ENCODE data around the gene DRAXIN. TPM values are rescaled to one million over a fixed set of nuclear protein-coding genes. Genes with fewer than 3 reads are reported as not detected.

DRAXIN gene
- total RNA-seq, 1 experiment from 2014 or later = 0.05 TPM

DNA sequence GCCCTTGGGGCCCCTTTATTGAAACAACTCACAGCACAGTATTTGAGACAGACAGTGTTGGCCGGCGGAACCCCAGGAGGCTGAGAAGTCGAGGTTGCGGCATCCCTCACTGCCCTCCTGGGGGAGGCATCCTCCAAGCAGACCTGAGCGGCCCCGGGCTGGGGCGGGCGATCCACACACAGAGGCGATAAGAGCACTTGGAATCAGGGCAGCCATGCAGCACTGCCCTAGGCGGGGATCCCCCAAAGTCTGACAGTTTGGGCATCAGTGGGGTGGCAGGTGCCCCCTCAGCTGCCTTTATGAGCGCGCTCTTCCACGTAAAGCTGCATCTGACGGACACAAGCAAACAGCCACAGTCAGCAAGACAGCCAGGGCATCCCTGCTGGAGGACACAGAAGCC lies 17.0 kb upstream of the DRAXIN start:
- TF ChIP-seq, protein P1, sequence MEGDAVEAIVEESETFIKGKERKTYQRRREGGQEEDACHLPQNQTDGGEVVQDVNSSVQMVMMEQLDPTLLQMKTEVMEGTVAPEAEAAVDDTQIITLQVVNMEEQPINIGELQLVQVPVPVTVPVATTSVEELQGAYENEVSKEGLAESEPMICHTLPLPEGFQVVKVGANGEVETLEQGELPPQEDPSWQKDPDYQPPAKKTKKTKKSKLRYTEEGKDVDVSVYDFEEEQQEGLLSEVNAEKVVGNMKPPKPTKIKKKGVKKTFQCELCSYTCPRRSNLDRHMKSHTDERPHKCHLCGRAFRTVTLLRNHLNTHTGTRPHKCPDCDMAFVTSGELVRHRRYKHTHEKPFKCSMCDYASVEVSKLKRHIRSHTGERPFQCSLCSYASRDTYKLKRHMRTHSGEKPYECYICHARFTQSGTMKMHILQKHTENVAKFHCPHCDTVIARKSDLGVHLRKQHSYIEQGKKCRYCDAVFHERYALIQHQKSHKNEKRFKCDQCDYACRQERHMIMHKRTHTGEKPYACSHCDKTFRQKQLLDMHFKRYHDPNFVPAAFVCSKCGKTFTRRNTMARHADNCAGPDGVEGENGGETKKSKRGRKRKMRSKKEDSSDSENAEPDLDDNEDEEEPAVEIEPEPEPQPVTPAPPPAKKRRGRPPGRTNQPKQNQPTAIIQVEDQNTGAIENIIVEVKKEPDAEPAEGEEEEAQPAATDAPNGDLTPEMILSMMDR (IDR thresholded peaks at IDR 0.05; ENCODE audit: insufficient read depth in 1 of 2, low read depth in 1 of 2, low read length in 1 of 2, severe bottlenecking in 1 of 2, unreplicated experiment in 1 of 2) = no peak
- intact Hi-C loops (cut with micrococcal nuclease; ENCODE audit: unreplicated experiment) = no loop called here
- ChIA-PET POLR2A (no interaction called here), CTCF (no interaction called here)
- Mint-ChIP-seq H3K4me3 (ENCODE audit: unreplicated experiment) (no peak overlapping the region), H3K27ac (ENCODE audit: unreplicated experiment) (no peak overlapping the region), H3K27me3 (ENCODE audit: insufficient read depth, unreplicated experiment) (no peaks in the 10 kb centered on the region), H3K36me3 (ENCODE audit: insufficient read depth, unreplicated experiment) (peaks cover 15% of the 10 kb centered on the region), H3K4me1 (ENCODE audit: low read depth, unreplicated experiment) (no peaks in the 10 kb centered on the region), H3K9me3 (ENCODE audit: unreplicated experiment) (no peaks in the 10 kb centered on the region)
- no peak overlapping the region for H3K4me3 ChIP-seq (ENCODE audit: low read depth, low read length)
- H3K27me3 ChIP-seq (replicated peaks; ENCODE audit: control insufficient read depth, insufficient read depth, low read length) = no peaks in the 10 kb centered on the region
- no peaks in the 10 kb centered on the region for H3K9me3 ChIP-seq
- BruUV-seq (replicated peaks) = no TSS peak
- DNase-seq = no peak
- H3K4me1 ChIP-seq = peaks cover 18% of the 10 kb centered on the region
- H3K36me3 ChIP-seq (ENCODE audit: control insufficient read depth, insufficient read depth, low read length) = peaks cover 1% of the 10 kb centered on the region; the same call in 1 of the 2 replicates

DNA sequence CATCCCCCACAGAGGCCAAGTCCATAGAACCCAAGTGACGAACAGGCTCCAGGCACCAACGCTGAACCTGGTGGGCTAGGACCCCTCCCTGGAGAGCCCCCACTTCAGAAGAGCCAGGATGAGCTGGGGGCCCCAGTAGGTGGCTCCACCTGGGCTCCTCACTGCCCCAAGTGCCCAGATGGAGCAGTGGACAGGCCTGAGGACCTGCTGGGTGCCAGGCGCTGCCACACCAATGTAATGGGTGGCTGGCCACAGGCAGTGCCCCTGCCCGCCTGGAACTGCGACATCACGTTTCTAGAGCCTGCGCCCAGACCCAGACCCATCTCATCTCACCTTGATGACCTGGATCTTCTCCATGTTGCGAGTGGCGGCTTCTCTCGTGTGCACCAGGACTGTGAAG lies 16.2 kb upstream of the DRAXIN start:
- intact Hi-C loops (cut with micrococcal nuclease; ENCODE audit: unreplicated experiment) = no loop called here
- H3K27me3 Mint-ChIP-seq (ENCODE audit: insufficient read depth, unreplicated experiment) = no peaks in the 10 kb centered on the region
- peaks cover 15% of the 10 kb centered on the region for H3K36me3 Mint-ChIP-seq (ENCODE audit: insufficient read depth, unreplicated experiment)
- no peak overlapping the region for H3K27ac Mint-ChIP-seq (ENCODE audit: unreplicated experiment)
- H3K27me3 ChIP-seq (replicated peaks; ENCODE audit: control insufficient read depth, insufficient read depth, low read length) = no peaks in the 10 kb centered on the region
- H3K4me3 Mint-ChIP-seq (ENCODE audit: unreplicated experiment) = no peak overlapping the region
- BruUV-seq (replicated peaks) = no TSS peak
- TF ChIP-seq, protein P1 (IDR thresholded peaks at IDR 0.05; ENCODE audit: insufficient read depth in 1 of 2, low read depth in 1 of 2, low read length in 1 of 2, severe bottlenecking in 1 of 2, unreplicated experiment in 1 of 2) = no peak
- peaks cover 18% of the 10 kb centered on the region for H3K4me1 ChIP-seq
- CTCF ChIA-PET = interaction anchor here (0.6 kb wide), 1 partner anchor 10 kb away, joined by 5 read pairs; no protein-coding TSS in a partner anchor
- POLR2A ChIA-PET = no interaction called here
- no peak for DNase-seq
- H3K9me3 Mint-ChIP-seq (ENCODE audit: unreplicated experiment) = no peaks in the 10 kb centered on the region
- H3K36me3 ChIP-seq (ENCODE audit: control insufficient read depth, insufficient read depth, low read length) = peaks cover 1% of the 10 kb centered on the region; the same call in 1 of the 2 replicates
- H3K9me3 ChIP-seq = no peaks in the 10 kb centered on the region
- no peak overlapping the region for H3K4me3 ChIP-seq (ENCODE audit: low read depth, low read length)
- H3K4me1 Mint-ChIP-seq (ENCODE audit: low read depth, unreplicated experiment) = no peaks in the 10 kb centered on the region

DNA sequence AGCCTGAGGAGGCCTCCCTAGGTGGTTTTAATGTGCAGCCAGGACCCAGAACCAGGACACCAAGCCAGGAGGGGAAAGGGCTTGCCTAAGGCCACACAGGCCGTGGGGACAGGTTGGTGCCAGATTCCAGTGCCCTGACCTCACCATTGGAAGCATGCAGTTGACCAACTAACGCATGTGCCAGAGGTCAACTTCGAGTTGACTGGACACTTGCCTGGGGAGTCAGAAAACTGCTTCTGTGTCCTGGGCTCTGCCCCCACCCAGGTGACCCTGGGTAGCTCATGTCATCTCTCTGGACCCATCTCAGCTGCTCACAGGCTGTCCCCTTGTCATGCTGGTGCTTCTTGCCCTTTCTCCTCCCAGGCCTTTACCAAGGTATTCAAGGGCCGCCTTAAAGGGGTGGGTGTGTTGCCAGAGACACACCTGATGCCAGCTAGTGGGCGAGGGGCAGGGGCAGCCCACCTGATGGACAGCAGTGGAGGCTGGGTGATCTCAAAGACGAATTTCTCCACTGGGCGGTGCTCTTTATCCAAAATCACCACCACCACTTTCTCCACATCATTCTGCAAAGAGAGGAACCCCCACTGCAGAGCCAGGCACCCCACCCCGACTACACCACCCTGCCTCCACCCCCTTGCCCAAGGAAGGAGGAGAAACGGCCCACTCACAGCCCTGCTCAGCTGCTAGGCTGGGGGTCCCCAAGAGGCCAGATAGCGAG lies 15.0 kb upstream of the DRAXIN start:
- H3K4me1 ChIP-seq = peaks cover 10% of the 10 kb centered on the region
- Mint-ChIP-seq H3K36me3 (ENCODE audit: insufficient read depth, unreplicated experiment) (peaks cover 19% of the 10 kb centered on the region), H3K4me3 (ENCODE audit: unreplicated experiment) (no peak overlapping the region), H3K27me3 (ENCODE audit: insufficient read depth, unreplicated experiment) (no peaks in the 10 kb centered on the region), H3K4me1 (ENCODE audit: low read depth, unreplicated experiment) (no peaks in the 10 kb centered on the region), H3K27ac (ENCODE audit: unreplicated experiment) (no peak overlapping the region), H3K9me3 (ENCODE audit: unreplicated experiment) (no peaks in the 10 kb centered on the region)
- peaks cover 1% of the 10 kb centered on the region; the same call in 1 of the 2 replicates for H3K36me3 ChIP-seq (ENCODE audit: control insufficient read depth, insufficient read depth, low read length)
- no peak for DNase-seq
- H3K27me3 ChIP-seq (replicated peaks; ENCODE audit: control insufficient read depth, insufficient read depth, low read length) = no peaks in the 10 kb centered on the region
- BruUV-seq (replicated peaks) = no TSS peak
- H3K9me3 ChIP-seq = no peaks in the 10 kb centered on the region
- ChIA-PET POLR2A (no interaction called here), CTCF (interaction anchor here (0.6 kb wide), 1 partner anchor 638 kb away, joined by 5 read pairs; no protein-coding TSS in a partner anchor)
- TF ChIP-seq, protein P1 (IDR thresholded peaks at IDR 0.05; ENCODE audit: insufficient read depth in 1 of 2, low read depth in 1 of 2, low read length in 1 of 2, severe bottlenecking in 1 of 2, unreplicated experiment in 1 of 2) = no peak
- H3K4me3 ChIP-seq (ENCODE audit: low read depth, low read length) = no peak overlapping the region
- intact Hi-C loops (cut with micrococcal nuclease; ENCODE audit: unreplicated experiment) = no loop called here
